ENCODE results near the gene WNK1.

The WNK1 gene

DNA sequence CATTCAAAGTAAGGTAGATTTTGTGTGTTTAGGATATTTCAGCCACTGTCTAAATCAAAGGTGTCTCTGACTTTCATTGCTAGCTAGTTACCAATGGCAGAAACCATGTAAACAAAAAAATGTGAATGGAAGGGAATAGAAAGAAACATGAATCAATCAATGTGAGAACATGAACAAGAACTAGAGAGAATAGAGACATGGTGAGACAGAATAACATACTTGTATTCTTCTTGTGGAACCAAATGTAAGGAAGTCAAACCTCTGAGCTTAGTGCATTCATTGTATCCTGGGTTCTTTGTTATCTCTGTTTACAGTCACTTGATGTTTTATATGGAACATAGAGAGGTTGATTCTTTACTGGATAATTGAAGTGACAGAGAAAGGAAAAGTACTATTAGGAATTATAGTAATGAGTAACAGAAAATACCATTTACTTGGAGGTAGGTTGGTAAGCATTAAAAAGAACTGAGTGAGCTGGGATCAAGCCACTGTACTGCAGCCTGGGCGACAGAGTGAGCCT lies 2.6 kb upstream of the WNK1 start:
- DNase-seq (ENCODE audit: low spot score) = peak; percentile 55

DNA sequence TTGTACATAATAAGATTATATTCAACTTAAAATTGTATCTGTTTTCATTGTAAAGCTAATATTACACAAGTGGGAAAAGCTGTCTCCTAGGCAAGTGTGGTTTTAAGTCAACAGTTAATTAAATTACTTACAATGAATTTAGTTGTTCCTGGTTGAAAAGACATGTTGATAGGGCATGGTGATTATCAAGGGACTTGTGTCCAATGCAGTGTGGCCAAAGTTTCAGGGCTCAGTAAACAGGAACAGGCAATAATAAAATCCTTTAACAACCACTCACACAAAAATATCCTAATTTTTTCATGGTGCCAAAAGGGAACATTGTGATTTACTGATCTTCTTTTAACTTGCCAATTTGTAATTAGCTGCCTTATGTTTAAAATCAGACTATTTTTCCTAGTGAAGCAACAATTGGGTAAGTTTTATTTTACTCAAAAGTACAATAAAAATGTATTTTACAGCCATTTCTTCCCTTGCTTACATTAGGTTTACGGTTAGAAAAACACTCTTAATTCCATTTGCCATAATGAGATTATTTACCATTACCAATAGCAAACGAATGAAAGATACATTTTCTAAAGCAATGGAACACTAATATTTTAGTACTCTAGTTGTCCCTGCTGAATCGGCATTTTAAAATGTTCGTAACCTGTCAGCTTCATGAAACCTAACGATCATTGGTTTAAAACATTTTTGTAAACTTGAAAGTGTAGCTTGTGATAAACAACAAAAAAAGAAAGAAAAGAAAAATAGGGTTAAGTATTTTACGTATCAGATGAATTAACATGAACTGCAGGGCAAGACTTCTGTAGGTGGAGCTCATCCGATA lies 1.8 kb upstream of the WNK1 start:
- DNase-seq (ENCODE audit: low spot score) = peak; percentile 54

- DNase-seq (ENCODE audit: low spot score) = peak; percentile 95
These were observed 984 bp upstream of the WNK1 start for GRCh38 chr12:751192-751998.

- peak; percentile 86 for DNase-seq (ENCODE audit: low spot score)
These were observed 574 bp downstream of the WNK1 start for GRCh38 chr12:752695-753610.

DNA sequence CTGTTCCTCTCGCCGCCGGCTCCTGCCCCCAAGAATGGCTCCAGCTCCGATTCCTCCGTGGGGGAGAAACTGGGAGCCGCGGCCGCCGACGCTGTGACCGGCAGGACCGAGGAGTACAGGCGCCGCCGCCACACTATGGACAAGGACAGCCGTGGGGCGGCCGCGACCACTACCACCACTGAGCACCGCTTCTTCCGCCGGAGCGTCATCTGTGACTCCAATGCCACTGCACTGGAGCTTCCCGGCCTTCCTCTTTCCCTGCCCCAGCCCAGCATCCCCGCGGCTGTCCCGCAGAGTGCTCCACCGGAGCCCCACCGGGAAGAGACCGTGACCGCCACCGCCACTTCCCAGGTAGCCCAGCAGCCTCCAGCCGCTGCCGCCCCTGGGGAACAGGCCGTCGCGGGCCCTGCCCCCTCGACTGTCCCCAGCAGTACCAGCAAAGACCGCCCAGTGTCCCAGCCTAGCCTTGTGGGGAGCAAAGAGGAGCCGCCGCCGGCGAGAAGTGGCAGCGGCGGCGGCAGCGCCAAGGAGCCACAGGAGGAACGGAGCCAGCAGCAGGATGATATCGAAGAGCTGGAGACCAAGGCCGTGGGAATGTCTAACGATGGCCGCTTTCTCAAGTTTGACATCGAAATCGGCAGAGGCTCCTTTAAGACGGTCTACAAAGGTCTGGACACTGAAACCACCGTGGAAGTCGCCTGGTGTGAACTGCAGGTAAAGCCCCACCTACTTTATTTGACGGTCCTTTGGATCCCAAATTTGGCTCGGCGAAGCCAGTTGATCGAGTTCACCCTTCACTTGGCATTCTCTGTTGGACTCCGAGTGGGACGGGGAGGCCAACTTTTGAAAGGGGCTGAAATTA lies 1.5 kb downstream of the WNK1 start:
- peak; percentile 78 for DNase-seq (ENCODE audit: low spot score)

DNA sequence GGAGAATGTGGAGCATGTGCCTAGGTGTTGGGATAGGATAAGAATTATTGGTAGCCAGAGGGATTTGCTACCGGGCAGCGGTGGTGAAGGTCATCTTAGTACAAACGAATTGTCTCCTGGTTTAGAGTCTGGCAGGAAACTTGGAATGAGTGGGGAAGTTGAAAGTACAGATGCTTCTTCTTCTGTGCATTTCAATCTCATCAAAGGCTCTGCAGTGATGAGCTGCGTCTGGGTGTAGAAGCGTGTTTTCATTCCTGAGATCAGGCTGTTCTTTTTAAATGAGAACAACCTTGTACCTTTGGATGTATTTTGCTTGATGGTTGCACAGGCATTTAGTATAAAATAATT lies 2.1 kb downstream of the WNK1 start:
- DNase-seq (ENCODE audit: low spot score) = peak; percentile 71

DNA sequence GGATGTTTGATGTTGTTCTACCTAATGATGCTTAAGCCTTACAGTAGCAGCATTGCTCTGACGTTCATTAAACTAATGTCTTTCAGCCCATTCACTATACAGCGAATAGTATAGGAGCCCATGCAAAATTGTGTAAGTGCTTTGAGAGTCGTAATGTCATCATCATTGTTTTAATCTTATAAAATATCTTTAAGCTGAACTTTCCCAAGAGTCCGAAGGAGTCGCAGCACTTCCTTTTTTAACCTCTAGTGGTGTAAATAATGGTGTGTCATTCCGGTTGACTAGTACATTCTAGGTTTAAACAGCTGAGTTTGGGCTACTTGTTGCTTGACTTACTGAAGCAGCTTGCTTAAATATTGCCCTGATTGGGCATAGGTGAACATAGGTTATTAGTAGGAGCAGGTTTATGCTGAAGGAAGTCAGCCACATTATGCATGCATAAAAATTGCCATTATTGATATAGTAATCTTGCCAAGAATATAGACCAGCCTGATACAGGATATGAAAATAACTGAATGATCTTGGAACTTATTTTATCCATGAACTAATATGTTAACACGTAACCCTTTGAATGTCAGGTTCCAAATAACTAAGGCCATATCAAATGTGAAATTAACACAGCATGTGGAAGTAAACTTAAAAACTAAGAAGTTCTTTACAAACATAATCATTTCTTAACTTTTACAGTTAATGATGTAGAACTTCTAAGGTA lies 2.6 kb downstream of the WNK1 start:
- peak; percentile 92 for DNase-seq (ENCODE audit: low spot score)

DNA sequence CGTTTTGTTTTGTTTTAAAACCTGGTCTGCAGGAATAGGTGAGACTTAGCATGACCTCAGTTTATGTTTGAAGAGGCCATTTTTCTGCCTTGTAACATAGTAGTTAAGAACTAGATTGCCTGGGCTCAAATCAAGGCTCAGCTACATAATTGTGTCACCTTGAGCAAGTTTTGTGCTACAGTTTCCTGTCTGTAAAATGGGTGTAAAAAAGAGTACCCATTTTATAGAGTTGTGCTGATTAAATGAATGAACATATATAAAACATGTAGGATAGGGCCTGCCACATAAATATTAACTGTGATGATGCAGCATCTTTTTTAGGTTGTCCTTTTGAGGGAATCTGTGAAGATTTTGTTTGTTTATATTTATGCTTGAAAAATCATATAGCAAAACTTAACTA lies 7.2 kb downstream of the WNK1 start:
- DNase-seq (ENCODE audit: low spot score) = no peak

GRCh38 chr12:761256-761655 lies 8.9 kb downstream of the WNK1 start:
- no peak for DNase-seq (ENCODE audit: low spot score)

DNA sequence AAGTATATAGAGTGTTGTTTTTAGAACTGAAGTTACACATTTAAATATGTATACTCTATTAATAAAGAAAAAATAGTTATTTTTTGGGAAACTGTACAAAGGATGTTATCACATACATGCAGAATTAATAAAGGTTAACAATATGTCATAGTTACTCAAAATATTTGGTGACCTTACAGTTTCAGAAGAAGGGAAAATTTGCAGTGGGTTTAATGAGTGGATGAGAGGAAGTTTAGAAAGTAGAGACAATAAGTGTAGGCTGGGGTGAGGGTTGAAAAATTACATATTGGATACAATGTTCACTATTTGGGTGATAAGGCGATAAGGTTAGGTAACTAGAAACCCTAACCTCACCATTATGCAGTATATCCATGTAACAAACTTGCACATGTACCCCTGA lies 13.5 kb downstream of the WNK1 start:
- peak; percentile 22 for DNase-seq (ENCODE audit: low spot score)

DNA sequence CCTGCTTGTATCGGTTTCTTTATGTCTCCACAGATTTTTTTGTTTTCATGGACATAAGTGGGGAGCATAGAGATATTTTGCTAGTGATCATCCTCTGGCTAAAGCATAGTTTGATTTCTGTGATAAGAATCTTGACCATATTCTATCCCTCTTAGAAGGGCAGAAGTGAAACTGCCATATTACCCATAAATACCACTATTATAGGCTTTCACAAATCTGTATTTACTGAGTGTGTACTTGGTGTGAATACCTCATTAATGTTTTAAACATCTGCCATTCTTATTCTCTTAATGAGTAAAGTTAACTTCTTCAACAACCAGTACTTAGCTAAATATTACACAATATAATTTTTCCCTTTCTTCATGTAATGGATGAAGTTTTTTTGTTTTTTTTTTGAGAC lies 16.1 kb downstream of the WNK1 start:
- peak; percentile 9 for DNase-seq (ENCODE audit: low spot score)

- peak; percentile 6 for DNase-seq (ENCODE audit: low spot score)
These were observed 18.1 kb downstream of the WNK1 start for GRCh38 chr12:770479-770878.

- peak; percentile 6 for DNase-seq (ENCODE audit: low spot score)
These were observed 19.8 kb downstream of the WNK1 start for GRCh38 chr12:772056-772697.

DNA sequence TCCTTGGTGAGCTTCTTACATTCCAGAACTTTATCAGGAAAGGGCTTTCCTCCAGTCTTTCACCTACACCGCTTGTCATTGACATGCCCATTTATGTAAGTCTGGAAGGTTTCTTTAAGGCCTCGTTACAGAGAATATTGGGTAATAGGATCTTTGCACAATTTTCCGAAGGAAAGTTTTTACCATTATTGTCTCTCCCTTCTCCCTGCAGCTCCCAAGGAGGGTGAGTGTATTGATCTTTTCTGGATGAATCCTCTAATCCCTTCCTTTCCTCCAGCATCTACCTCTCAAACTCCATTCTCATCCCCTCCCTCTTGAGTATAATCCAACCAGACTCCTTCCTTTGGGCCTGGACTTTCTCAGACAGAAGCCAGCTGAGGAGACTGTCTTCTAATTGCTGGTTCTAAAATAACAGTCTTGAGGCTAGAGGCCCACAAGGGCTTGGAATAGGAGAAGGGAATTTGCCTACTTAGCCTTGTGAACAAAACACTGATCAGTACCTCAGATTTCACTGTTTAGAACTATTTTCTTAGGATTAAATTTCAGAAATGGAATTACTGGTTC lies 21.8 kb downstream of the WNK1 start:
- peak; percentile 16 for DNase-seq (ENCODE audit: low spot score)

GRCh38 chr12:775973-776771 lies 23.8 kb downstream of the WNK1 start:
- DNase-seq (ENCODE audit: low spot score) = peak; percentile 7

GRCh38 chr12:776772-777373 lies 24.5 kb downstream of the WNK1 start:
- peak; percentile 4 for DNase-seq (ENCODE audit: low spot score)

DNA sequence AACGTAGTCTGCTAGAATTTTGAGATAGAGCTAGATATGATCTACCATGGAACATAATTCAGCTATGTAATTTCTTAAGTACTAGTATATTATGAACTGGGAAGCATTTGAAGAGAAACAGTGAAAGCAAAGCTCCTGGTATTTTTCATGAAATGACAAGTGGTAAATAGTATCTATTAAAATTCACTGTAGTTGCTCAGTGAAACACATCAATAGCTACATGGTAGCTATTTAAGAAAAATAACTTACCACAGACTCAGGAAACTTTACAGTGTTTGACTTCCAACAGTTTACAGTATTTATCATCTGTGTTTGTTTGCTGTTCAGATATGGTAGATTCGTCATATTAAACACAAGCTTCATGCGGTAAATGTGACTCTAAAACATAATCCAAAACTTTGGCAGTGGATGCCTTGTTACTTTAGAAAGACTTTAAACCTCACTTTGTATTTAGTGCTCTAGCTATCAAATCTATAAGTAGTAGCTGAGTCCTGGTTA lies 25.2 kb downstream of the WNK1 start:
- peak; percentile 23 for DNase-seq (ENCODE audit: low spot score)

GRCh38 chr12:778615-779014 lies 26.2 kb downstream of the WNK1 start:
- DNase-seq (ENCODE audit: low spot score) = no peak

Measured in hematopoietic multipotent progenitor cell treated with erythropoietin and hydrocortisone succinate and interleukin-3 and kit ligand, for 17 days (in vitro differentiated cells).